H1 (cell line): Measurements from ENCODE around the gene ZIC1. TPM values are rescaled to one million over a fixed set of nuclear protein-coding genes. Genes with fewer than 3 reads are reported as not detected.

ENCODE experiments used
- ATF2 ChIP-seq: IDR thresholded peaks from 2 replicates; pipeline ENCODE4 v1.6.1; 2012; ENCODE audit warnings: low read length, inconsistent platforms
- BACH1 ChIP-seq: IDR thresholded peaks from 2 replicates; pipeline ENCODE4 v1.6.1; 2012; ENCODE audit warnings: low read length, improper control_type of control experiment
- BCL11A ChIP-seq, 2 experiments: IDR thresholded peaks; one replicate each; pipeline ENCODE4 v1.6.1; 2011; ENCODE audit warnings: low read depth in 2 of 2, low read length in 2 of 2, mild to moderate bottlenecking in 2 of 2
- BRCA1 ChIP-seq: IDR thresholded peaks from 2 replicates; pipeline ENCODE4 v1.6.1; 2012; ENCODE audit warnings: low read depth, low read length, improper control_type of control experiment
- CREB1 ChIP-seq: IDR thresholded peaks from 2 replicates; pipeline ENCODE4 v1.6.1; 2012; ENCODE audit warnings: inconsistent platforms
- CTCF ChIP-seq, 3 experiments: IDR thresholded peaks; 1 replicate in 2 of 3; 2 replicates in 1 of 3; pipeline versions ENCODE4 v1.5.1 to v1.6.1; 2011; ENCODE audit warnings: low read length in 3 of 3, mild to moderate bottlenecking in 3 of 3, inconsistent platforms in 2 of 3, low read depth in 1 of 3, moderate library complexity in 1 of 3; ENCODE audit not compliant: insufficient read depth in 1 of 3; ENCODE audit errors: control extremely low read depth in 1 of 3
- EP300 ChIP-seq, 2 experiments: IDR thresholded peaks; 1 replicate in 1 of 2; 2 replicates in 1 of 2; pipeline ENCODE4 v1.6.1; 2011 to 2012; ENCODE audit warnings: low read depth in 2 of 2, low read length in 2 of 2, mild to moderate bottlenecking in 2 of 2, borderline replicate concordance in 1 of 2, inconsistent platforms in 1 of 2, moderate library complexity in 1 of 2
- GTF2F1 ChIP-seq: IDR thresholded peaks from 2 replicates; pipeline ENCODE4 v1.6.1; 2012; ENCODE audit warnings: low read depth, low read length, improper control_type of control experiment, borderline replicate concordance
- HDAC2 ChIP-seq, 2 experiments: fragments of 300-600 bp in 1 of 2; sonication (generic) in 1 of 2; IDR thresholded peaks; 2 replicates each; pipeline ENCODE4 v1.6.1; 2011 to 2012; ENCODE audit warnings: low read depth in 2 of 2, low read length in 2 of 2, mild to moderate bottlenecking in 2 of 2, moderate library complexity in 2 of 2, borderline replicate concordance in 1 of 2, inconsistent platforms in 1 of 2
- JUND ChIP-seq: IDR thresholded peaks from 2 replicates; pipeline ENCODE4 v1.6.1; 2011; ENCODE audit warnings: mild to moderate bottlenecking, improper control_type of control experiment, low read length
- POU5F1 ChIP-seq: IDR thresholded peaks from 2 replicates; pipeline ENCODE4 v1.6.1; 2011; ENCODE audit warnings: low read depth, mild to moderate bottlenecking, low read length, moderate library complexity
- RXRA ChIP-seq: IDR thresholded peaks from 2 replicates; pipeline ENCODE4 v1.6.1; 2011; ENCODE audit warnings: low read depth, mild to moderate bottlenecking, low read length, moderate library complexity; ENCODE audit not compliant: insufficient read depth
- SP1 ChIP-seq: IDR thresholded peaks from 2 replicates; pipeline ENCODE4 v1.6.1; 2011; ENCODE audit warnings: low read depth, low read length
- SP2 ChIP-seq: IDR thresholded peaks from 2 replicates; pipeline ENCODE4 v1.6.1; 2012; ENCODE audit warnings: mild to moderate bottlenecking, low read length, inconsistent platforms
- TBP ChIP-seq: IDR thresholded peaks from 2 replicates; pipeline ENCODE4 v1.6.1; 2011; ENCODE audit warnings: low read depth, low read length, improper control_type of control experiment
- TCF12 ChIP-seq: IDR thresholded peaks from 2 replicates; pipeline ENCODE4 v1.6.1; 2011; ENCODE audit warnings: low read depth, mild to moderate bottlenecking, low read length
- USF2 ChIP-seq: IDR thresholded peaks from 2 replicates; pipeline ENCODE4 v1.6.1; 2011; ENCODE audit warnings: low read length, improper control_type of control experiment
- ZNF274 ChIP-seq: IDR thresholded peaks from 2 replicates; pipeline ENCODE4 v1.7.0; 2012; ENCODE audit warnings: low read length, borderline replicate concordance; ENCODE audit errors: extremely low read depth
- polyA plus RNA-seq, 7 experiments: library from polyadenylated mRNA; depleted of rRNA in 3 of 7; stranded (reverse) in 5 of 7; unstranded in 2 of 7; fragments of >200 nt in 5 of 7; fragments of 200-250 nt in 2 of 7; gene quantifications; 1 replicate in 5 of 7; 2 replicates in 1 of 7; 4 replicates in 1 of 7; pipeline versions ENCODE4 v1.2.1 to v1.2.3, GENCODE V29; 2011 to 2013; ENCODE audit warnings: missing spikeins in 2 of 7, mixed read lengths in 2 of 7
- total RNA-seq: library from RNA; stranded (reverse); fragmentation: NEBNext Ultra II Directional; extraction: Animal tissue kit (Norgen Biotek cat#: 25700); gene quantifications from 2 replicates; pipeline ENCODE4 v1.2.1, GENCODE V29; 2021

Gene ZIC1
- total and polyA plus RNA-seq, 2 of the 8 experiments (the other 6 are each of a cell fraction or from before 2014, with no cell fraction given): 0.80 to 2.2 TPM

- TF ChIP-seq CTCF (IDR thresholded peaks at IDR 0.05; ENCODE audit: control extremely low read depth in 1 of 3, insufficient read depth in 1 of 3, low read depth in 1 of 3, low read length in 3 of 3): no peak
- TF ChIP-seq TBP: 0 out of 2 replicates have a peak, but pooled peaks have one; percentile 11
- no peak for TF ChIP-seq EP300 (IDR thresholded peaks at IDR 0.05; ENCODE audit: borderline replicate concordance in 1 of 2, low read depth in 2 of 2, low read length in 2 of 2)
- TF ChIP-seq GTF2F1: no peak
- peak; percentile 63 for TF ChIP-seq USF2
- no peak for TF ChIP-seq TCF12
- TF ChIP-seq POU5F1: peak; percentile 79
- TF ChIP-seq HDAC2 (IDR thresholded peaks at IDR 0.05; ENCODE audit: borderline replicate concordance in 1 of 2, low read depth in 2 of 2, low read length in 2 of 2): 0 out of 4 replicates have a peak, but pooled peaks of 1 of the 2 experiments have one; percentile 23
- no peak for TF ChIP-seq ATF2
- no peak for TF ChIP-seq SP2
- TF ChIP-seq CREB1: no peak; the same call in 1 of the 2 replicates
- TF ChIP-seq BCL11A (IDR thresholded peaks at IDR 0.05; ENCODE audit: low read depth in 2 of 2, low read length in 2 of 2): no peak
- no peak for TF ChIP-seq BRCA1
- no peak for TF ChIP-seq RXRA
- TF ChIP-seq SP1: 0 out of 2 replicates have a peak, but pooled peaks have one; percentile 57
- TF ChIP-seq BACH1: no peak
- TF ChIP-seq JUND: no peak
- no peak for TF ChIP-seq ZNF274
Measured at GRCh38 chr3:147418808-147419701, 9.9 kb downstream of the ZIC1 start (continued).
